Omental fat pad (tissue), 4 donors: Measurements from ENCODE around the gene ZER1. TPM values are rescaled to one million over a fixed set of nuclear protein-coding genes. Genes with fewer than 3 reads are reported as not detected.

ENCODE experiments used
- ATAC-seq: fragments of 150-250 bp; one replicate; pipeline ENCODE4 v1.9.1; 2016; ENCODE audit warnings: mild to moderate bottlenecking, moderate library complexity; ENCODE audit not compliant: low FRiP score
- DNase-seq: peaks from one replicate; pipeline ENCODE4 v3.0.0-alpha.2; 2019; ENCODE audit warnings: low spot score
- CTCF ChIP-seq, 3 donors: fragments of 450-650 bp; IDR thresholded peaks; one replicate each; pipeline ENCODE4 v1.5.1; 2016 to 2017; ENCODE audit warnings: antibody characterized with exemption in 3 of 3, mild to moderate bottlenecking in 3 of 3, moderate library complexity in 2 of 3
- total RNA-seq, 4 donors: library from RNA; depleted of rRNA; stranded (reverse); fragments of >200 nt; gene quantifications; one replicate each; pipeline ENCODE4 v1.1.0, GENCODE V29; 2016

ZER1 gene
- total RNA-seq, 4 donors from 2014 or later = 20.9 to 43.1 (median 30.7) TPM

GRCh38 chr9:128773049-128773448 is 1.3 kb upstream of the ZER1 start:
- no peak for TF ChIP-seq CTCF (IDR thresholded peaks at IDR 0.05)
- no peak for ATAC-seq
- no peak for DNase-seq

- ATAC-seq (peak; percentile 70), DNase-seq (no peak)
- TF ChIP-seq CTCF (IDR thresholded peaks at IDR 0.05) = no peak
Observed at GRCh38 chr9:128771094-128771721, 519 bp downstream of the ZER1 start.

DNA sequence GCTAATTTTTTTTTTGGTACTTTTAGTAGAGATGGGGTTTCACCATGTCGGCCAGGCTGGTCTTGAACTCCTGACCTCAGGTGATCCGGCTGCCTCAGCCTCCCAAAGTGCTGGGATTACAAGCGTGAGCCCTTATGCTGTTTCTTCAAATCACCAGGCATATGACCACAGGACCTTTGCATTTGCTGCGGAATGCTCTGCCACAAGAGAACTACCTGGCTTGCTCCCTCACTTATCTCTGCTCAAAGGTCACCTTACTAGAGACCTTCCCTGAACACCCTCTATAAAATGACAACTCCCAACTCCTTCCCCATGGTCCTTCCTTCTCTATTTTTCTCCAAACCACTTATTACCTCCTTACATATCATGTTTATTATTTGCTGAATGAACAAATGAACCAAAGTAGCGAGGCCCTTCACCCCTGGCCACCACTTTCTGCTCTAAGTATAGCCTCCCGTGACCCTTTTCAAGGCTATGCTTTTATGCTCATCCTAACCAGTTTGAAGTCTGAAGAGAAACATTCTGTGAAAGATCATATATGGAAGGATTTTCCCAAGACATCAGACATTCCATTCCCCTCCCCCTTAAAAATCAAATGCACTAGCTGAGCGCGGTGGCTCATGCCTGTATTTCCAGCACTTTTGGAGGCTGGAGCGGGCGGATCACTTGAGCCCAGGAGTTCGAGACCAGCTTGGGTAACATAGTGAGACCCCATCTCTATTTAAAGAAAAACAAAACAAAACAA is 1.3 kb downstream of the ZER1 start:
- TF ChIP-seq CTCF (IDR thresholded peaks at IDR 0.05) = no peak
- ATAC-seq (no peak), DNase-seq (no peak)

DNA sequence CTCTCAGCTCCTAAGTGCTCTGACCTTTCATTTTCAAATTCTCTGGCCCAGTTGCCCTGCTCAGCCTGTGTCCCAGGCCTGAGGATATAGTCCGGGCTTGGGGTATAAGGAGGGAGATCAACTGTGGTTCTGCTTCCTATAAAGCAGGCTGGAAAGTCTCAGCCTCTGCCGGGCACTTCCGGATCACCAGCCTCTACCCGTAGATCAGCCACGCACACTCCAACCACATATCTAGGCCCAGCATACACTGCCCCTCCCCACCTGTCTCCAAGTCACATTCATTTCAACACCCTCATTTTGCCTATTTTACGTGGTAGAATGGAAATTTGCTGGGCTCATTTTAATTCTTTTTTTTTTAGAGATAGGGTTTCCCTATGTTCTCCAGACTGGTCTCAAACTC is 3.1 kb downstream of the ZER1 start:
- no peak for DNase-seq
- TF ChIP-seq CTCF (IDR thresholded peaks at IDR 0.05) = no peak
- no peak for ATAC-seq

DNA sequence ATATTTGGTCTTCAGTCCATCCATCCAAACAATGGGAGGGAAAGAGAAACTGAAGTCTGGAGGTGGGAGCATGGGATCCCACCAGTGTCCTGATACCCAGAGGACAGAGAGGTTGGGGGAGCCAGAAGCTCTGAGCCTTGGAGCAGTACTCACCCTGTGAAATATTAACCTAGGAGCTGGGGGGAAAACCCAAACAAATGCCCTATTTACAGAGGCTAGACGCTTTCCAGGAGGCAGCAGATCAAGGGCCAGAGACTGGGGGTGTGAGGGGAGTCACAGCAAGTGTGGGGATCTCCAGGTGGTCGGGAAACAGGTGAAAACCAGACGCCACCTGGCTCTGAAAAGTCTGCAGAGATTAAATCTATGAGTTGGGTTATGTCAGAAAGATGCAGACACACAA is 6.2 kb downstream of the ZER1 start:
- DNase-seq (no peak), ATAC-seq (no peak)

GRCh38 chr9:128764361-128764760 is 7.4 kb downstream of the ZER1 start:
- no peak for TF ChIP-seq CTCF (IDR thresholded peaks at IDR 0.05)
- no peak for ATAC-seq
- DNase-seq = no peak

More for the DNA sequence above, 6.2 kb downstream of the ZER1 start:
- TF ChIP-seq CTCF (IDR thresholded peaks at IDR 0.05) = no peak
